GM18508 (cell line): Measurements from ENCODE around the gene CATSPER1.
A peak's percentile ranks its signal among the peaks of the same experiment; 100 is the strongest.

Experiments
- ATAC-seq: cut with Tn5 transposase; IDR thresholded peaks from one replicate; pipeline ENCODE4 v1.9.1; 2021; ENCODE audit warnings: moderate number of reproducible peaks; ENCODE audit not compliant: insufficient read depth, unreplicated experiment

The CATSPER1 gene

GRCh38 chr11:66006134-66006890, 20.0 kb downstream of the CATSPER1 start:
- ATAC-seq = no peak

- ATAC-seq = no peak
Measured at GRCh38 chr11:66004186-66004585, 22.1 kb downstream of the CATSPER1 start.

- ATAC-seq = no peak
Measured at GRCh38 chr11:66003291-66003690, 23.0 kb downstream of the CATSPER1 start.

- ATAC-seq = no peak
Measured at GRCh38 chr11:66002648-66003225, 23.5 kb downstream of the CATSPER1 start.

- ATAC-seq = no peak
Measured at GRCh38 chr11:66001942-66002647, 24.2 kb downstream of the CATSPER1 start, which contains the start of the genes BANF1 and EIF1AD. Gene BANF1 (plus strand): TSS chr11:66002503. CDS start chr11:66003251, 748 bp downstream. Gene EIF1AD (minus strand): TSS chr11:66002157. CDS start chr11:66000389, 1,768 bp downstream.

GRCh38 chr11:65997286-65997685, 29.0 kb downstream of the CATSPER1 start:
- ATAC-seq = no peak

- no peak for ATAC-seq
Measured at GRCh38 chr11:65992056-65992455, 34.2 kb downstream of the CATSPER1 start.

- ATAC-seq = peak; percentile 76
Measured at GRCh38 chr11:65988791-65989592, 37.3 kb downstream of the CATSPER1 start.

- no peak for ATAC-seq
Measured at GRCh38 chr11:65987336-65987735, 38.9 kb downstream of the CATSPER1 start.

GRCh38 chr11:65983589-65983987, 42.7 kb downstream of the CATSPER1 start:
- no peak for ATAC-seq

- no peak for ATAC-seq
Measured at GRCh38 chr11:65982824-65983588, 43.3 kb downstream of the CATSPER1 start.

GRCh38 chr11:65981972-65982823, 44.1 kb downstream of the CATSPER1 start:
- ATAC-seq = no peak

- ATAC-seq = no peak
Measured at GRCh38 chr11:65981101-65981740, 45.1 kb downstream of the CATSPER1 start.

- no peak for ATAC-seq
Measured at GRCh38 chr11:65979261-65979759, 47.0 kb downstream of the CATSPER1 start.

- no peak for ATAC-seq
Measured at GRCh38 chr11:65978391-65979238, 47.7 kb downstream of the CATSPER1 start.

- no peak for ATAC-seq
Measured at GRCh38 chr11:65977621-65978390, 48.5 kb downstream of the CATSPER1 start.
